ENCODE measurements around the gene BABAM2. TPM values are rescaled to one million over a fixed set of nuclear protein-coding genes. Genes with fewer than 3 reads are reported as not detected.

Gene BABAM2
- total RNA-seq, 1 experiment from 2014 or later = 57.6 TPM

GRCh38 chr2:28032816-28033215, 142.3 kb downstream of the BABAM2 start:
- CTCF ChIA-PET = interaction anchor here (0.7 kb wide), 2 partner anchors 11 to 405 kb away, joined by 3 read pairs; no protein-coding TSS in a partner anchor
- Mint-ChIP-seq H3K4me1 (ENCODE audit: insufficient read depth, unreplicated experiment) (peaks cover 5% of the 10 kb centered on the region), H3K9me3 (ENCODE audit: unreplicated experiment) (no peaks in the 10 kb centered on the region), H3K27me3 (ENCODE audit: insufficient read depth, unreplicated experiment) (no peaks in the 10 kb centered on the region), H3K4me3 (ENCODE audit: unreplicated experiment) (no peak overlapping the region), H3K27ac (ENCODE audit: low read depth, unreplicated experiment) (no peak overlapping the region), H3K36me3 (ENCODE audit: insufficient read depth, unreplicated experiment) (no peaks in the 10 kb centered on the region)
- DNase-seq (ENCODE audit: unreplicated experiment) = no peak
- POLR2A ChIA-PET = no interaction called here
- no peak for TF ChIP-seq CTCF (IDR thresholded peaks at IDR 0.05; ENCODE audit: unreplicated experiment)
- intact Hi-C loops (cut with micrococcal nuclease) = no loop called here
- no TSS peak for BruUV-seq (replicated peaks)

GRCh38 chr2:28034696-28035095, 144.2 kb downstream of the BABAM2 start:
- peaks cover 5% of the 10 kb centered on the region for H3K4me1 Mint-ChIP-seq (ENCODE audit: insufficient read depth, unreplicated experiment)
- BruUV-seq (replicated peaks) = no TSS peak
- intact Hi-C loops (cut with micrococcal nuclease) = no loop called here
- no peak for DNase-seq (ENCODE audit: unreplicated experiment)
- no peaks in the 10 kb centered on the region for H3K27me3 Mint-ChIP-seq (ENCODE audit: insufficient read depth, unreplicated experiment)
- ChIA-PET POLR2A (interaction anchor here (0.6 to 1.1 kb wide), 2 partner anchors 45 to 166 kb away, joined by 3 read pairs; no protein-coding TSS in a partner anchor), CTCF (no interaction called here)
- no peak overlapping the region for H3K27ac Mint-ChIP-seq (ENCODE audit: low read depth, unreplicated experiment)
- no peak overlapping the region for H3K4me3 Mint-ChIP-seq (ENCODE audit: unreplicated experiment)
- no peak for TF ChIP-seq CTCF (IDR thresholded peaks at IDR 0.05; ENCODE audit: unreplicated experiment)
- no peaks in the 10 kb centered on the region for H3K36me3 Mint-ChIP-seq (ENCODE audit: insufficient read depth, unreplicated experiment)
- H3K9me3 Mint-ChIP-seq (ENCODE audit: unreplicated experiment) = no peaks in the 10 kb centered on the region

- CTCF ChIA-PET = no interaction called here
- TF ChIP-seq CTCF (IDR thresholded peaks at IDR 0.05; ENCODE audit: unreplicated experiment) = no peak
- intact Hi-C loops (cut with micrococcal nuclease) = no loop called here
- no peak overlapping the region for H3K4me3 Mint-ChIP-seq (ENCODE audit: unreplicated experiment)
- H3K9me3 Mint-ChIP-seq (ENCODE audit: unreplicated experiment) = no peaks in the 10 kb centered on the region
- no peak for DNase-seq (ENCODE audit: unreplicated experiment)
- POLR2A ChIA-PET = interaction anchor here (0.6 to 1.1 kb wide), 2 partner anchors 46 to 165 kb away, joined by 3 read pairs; no protein-coding TSS in a partner anchor
- no TSS peak for BruUV-seq (replicated peaks)
- no peak overlapping the region for H3K27ac Mint-ChIP-seq (ENCODE audit: low read depth, unreplicated experiment)
- peaks cover 3% of the 10 kb centered on the region for H3K4me1 Mint-ChIP-seq (ENCODE audit: insufficient read depth, unreplicated experiment)
- H3K36me3 Mint-ChIP-seq (ENCODE audit: insufficient read depth, unreplicated experiment) = no peaks in the 10 kb centered on the region
- no peaks in the 10 kb centered on the region for H3K27me3 Mint-ChIP-seq (ENCODE audit: insufficient read depth, unreplicated experiment)
Measured at GRCh38 chr2:28035163-28035690, 144.7 kb downstream of the BABAM2 start.

GRCh38 chr2:28035816-28036215, 145.3 kb downstream of the BABAM2 start:
- CTCF ChIA-PET = no interaction called here
- Mint-ChIP-seq H3K27me3 (ENCODE audit: insufficient read depth, unreplicated experiment) (no peaks in the 10 kb centered on the region), H3K36me3 (ENCODE audit: insufficient read depth, unreplicated experiment) (no peaks in the 10 kb centered on the region), H3K9me3 (ENCODE audit: unreplicated experiment) (no peaks in the 10 kb centered on the region), H3K27ac (ENCODE audit: low read depth, unreplicated experiment) (no peak overlapping the region), H3K4me1 (ENCODE audit: insufficient read depth, unreplicated experiment) (no peaks in the 10 kb centered on the region), H3K4me3 (ENCODE audit: unreplicated experiment) (no peak overlapping the region)
- POLR2A ChIA-PET = interaction anchor here (1.1 kb wide), 1 partner anchor 46 kb away, joined by 3 read pairs; no protein-coding TSS in a partner anchor
- intact Hi-C loops (cut with micrococcal nuclease) = no loop called here
- TF ChIP-seq CTCF (IDR thresholded peaks at IDR 0.05; ENCODE audit: unreplicated experiment) = no peak
- no TSS peak for BruUV-seq (replicated peaks)
- DNase-seq (ENCODE audit: unreplicated experiment) = no peak

All from MCF 10A (cell line).